Measurements from ENCODE around the gene RHOH. TPM values are rescaled to one million over a fixed set of nuclear protein-coding genes. Genes with fewer than 3 reads are reported as not detected.

The RHOH gene
- total RNA-seq, 1 donor from 2014 or later: not detected

GRCh38 chr4:40258627-40259026 is 61.8 kb downstream of the RHOH start:
- H3K27ac Mint-ChIP-seq (ENCODE audit: unreplicated experiment): no peak overlapping the region
- H3K4me1 Mint-ChIP-seq (ENCODE audit: unreplicated experiment): peaks cover 27% of the 10 kb centered on the region
- TF ChIP-seq CTCF (IDR thresholded peaks at IDR 0.05): no peak
- no peaks in the 10 kb centered on the region for H3K9me3 Mint-ChIP-seq (ENCODE audit: unreplicated experiment)
- no peaks in the 10 kb centered on the region for H3K36me3 Mint-ChIP-seq (ENCODE audit: unreplicated experiment)
- no peaks in the 10 kb centered on the region for H3K27me3 Mint-ChIP-seq (ENCODE audit: unreplicated experiment)
- DNase-seq (ENCODE audit: extremely low spot score, unreplicated experiment): no peak
- no peak overlapping the region for H3K4me3 Mint-ChIP-seq (ENCODE audit: unreplicated experiment)

GRCh38 chr4:40261231-40262076 is 64.6 kb downstream of the RHOH start:
- H3K27me3 Mint-ChIP-seq (ENCODE audit: unreplicated experiment): no peaks in the 10 kb centered on the region
- no peaks in the 10 kb centered on the region for H3K36me3 Mint-ChIP-seq (ENCODE audit: unreplicated experiment)
- DNase-seq (ENCODE audit: extremely low spot score, unreplicated experiment): no peak
- no peak overlapping the region for H3K27ac Mint-ChIP-seq (ENCODE audit: unreplicated experiment)
- H3K4me1 Mint-ChIP-seq (ENCODE audit: unreplicated experiment): peaks cover 22% of the 10 kb centered on the region
- H3K9me3 Mint-ChIP-seq (ENCODE audit: unreplicated experiment): no peaks in the 10 kb centered on the region
- no peak overlapping the region for H3K4me3 Mint-ChIP-seq (ENCODE audit: unreplicated experiment)
- TF ChIP-seq CTCF (IDR thresholded peaks at IDR 0.05): no peak

GRCh38 chr4:40262077-40262528 is 65.3 kb downstream of the RHOH start:
- H3K36me3 Mint-ChIP-seq (ENCODE audit: unreplicated experiment): no peaks in the 10 kb centered on the region
- H3K27me3 Mint-ChIP-seq (ENCODE audit: unreplicated experiment): no peaks in the 10 kb centered on the region
- H3K4me3 Mint-ChIP-seq (ENCODE audit: unreplicated experiment): no peak overlapping the region
- no peaks in the 10 kb centered on the region for H3K9me3 Mint-ChIP-seq (ENCODE audit: unreplicated experiment)
- no peak overlapping the region for H3K27ac Mint-ChIP-seq (ENCODE audit: unreplicated experiment)
- no peak for TF ChIP-seq CTCF (IDR thresholded peaks at IDR 0.05)
- DNase-seq (ENCODE audit: extremely low spot score, unreplicated experiment): no peak
- peaks cover 21% of the 10 kb centered on the region for H3K4me1 Mint-ChIP-seq (ENCODE audit: unreplicated experiment)

GRCh38 chr4:40262861-40263260 is 66.0 kb downstream of the RHOH start:
- no peak overlapping the region for H3K27ac Mint-ChIP-seq (ENCODE audit: unreplicated experiment)
- peaks cover 21% of the 10 kb centered on the region for H3K4me1 Mint-ChIP-seq (ENCODE audit: unreplicated experiment)

More at GRCh38 chr4:40262861-40263260, 66.0 kb downstream of the RHOH start:
- Mint-ChIP-seq H3K27me3 (ENCODE audit: unreplicated experiment) (no peaks in the 10 kb centered on the region), H3K36me3 (ENCODE audit: unreplicated experiment) (no peaks in the 10 kb centered on the region), H3K4me3 (ENCODE audit: unreplicated experiment) (no peak overlapping the region), H3K9me3 (ENCODE audit: unreplicated experiment) (no peaks in the 10 kb centered on the region)
- TF ChIP-seq CTCF (IDR thresholded peaks at IDR 0.05): no peak
- no peak for DNase-seq (ENCODE audit: extremely low spot score, unreplicated experiment)
